BJ (cell line): Measurements from ENCODE around the gene ROMO1. TPM values are rescaled to one million over a fixed set of nuclear protein-coding genes. Genes with fewer than 3 reads are reported as not detected.

Experiments used
- CTCF ChIA-PET: fragments of 350-600 bp; formaldehyde crosslinking; extraction: SDS; loops from one replicate; lab custom pipeline; 2021; ENCODE audit warnings: antibody characterized with exemption, inconsistent platforms; lab: Yijun Ruan, JAX
- POLR2A ChIA-PET: fragments of 300-600 bp; sonication (Branson Sonifier 250); formaldehyde crosslinking; extraction: SDS; loops from one replicate; lab custom pipeline; 2021; ENCODE audit warnings: antibody characterized with exemption; lab: Charles Lee
- DNase-seq: peaks from one replicate; pipeline ENCODE4 v3.0.0-alpha.2; 2011; ENCODE audit warnings: low read depth
- H3K27me3 ChIP-seq: 2 replicates; pipeline ENCODE4 v1.6.0; 2011; ENCODE audit warnings: low read length; ENCODE audit not compliant: control insufficient read depth, insufficient read depth
- H3K36me3 ChIP-seq: 2 replicates; pipeline ENCODE4 v1.5.1; 2011; ENCODE audit warnings: low read length; ENCODE audit not compliant: control insufficient read depth, insufficient read depth
- H3K4me3 ChIP-seq: 2 replicates; pipeline ENCODE4 v1.5.1; 2011; ENCODE audit warnings: low read depth, mild to moderate bottlenecking, control low read depth, low read length
- CTCF ChIP-seq: IDR thresholded peaks from 2 replicates; pipeline ENCODE4 v1.5.1; 2011; ENCODE audit warnings: low read depth, mild to moderate bottlenecking, control low read depth, inconsistent platforms, low read length, moderate library complexity; ENCODE audit not compliant: insufficient read depth
- polyA plus RNA-seq: library from polyadenylated mRNA; depleted of rRNA; stranded (reverse); fragments of >200 nt; gene quantifications from 2 replicates; pipeline ENCODE4 v1.2.3, GENCODE V29; 2011

ROMO1 gene
- polyA plus RNA-seq, 1 experiment, result 399 TPM

DNA sequence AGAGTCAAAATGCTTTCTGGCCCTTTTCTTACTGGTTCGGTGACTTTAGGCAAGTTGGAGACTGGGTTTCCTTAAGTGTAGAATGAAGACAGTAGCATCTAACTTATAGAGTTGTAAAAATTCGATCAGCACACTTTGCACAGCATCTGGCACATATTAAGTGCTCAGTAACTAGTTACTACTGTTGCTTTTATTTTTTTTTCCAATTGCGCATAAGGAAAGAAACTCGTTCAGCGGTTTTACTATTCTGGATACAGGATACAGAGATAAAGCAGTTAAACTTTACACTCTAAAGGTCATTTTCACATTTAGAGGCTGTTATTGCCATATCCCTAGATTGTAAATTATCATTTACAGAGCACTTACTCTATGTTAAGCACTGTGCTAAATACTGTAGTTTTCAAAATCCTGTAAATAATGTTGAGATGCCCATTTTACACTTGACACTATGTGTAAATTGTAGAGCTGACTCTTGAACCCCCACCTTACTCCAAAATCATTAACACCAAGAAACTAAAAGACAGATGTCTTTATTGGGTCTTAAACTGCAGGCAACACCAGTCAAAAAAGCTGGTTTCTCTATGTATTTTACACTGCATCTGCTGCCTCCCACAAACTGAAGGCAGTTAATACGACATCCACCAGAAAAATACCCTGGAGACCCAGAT lies 886 bp downstream of the ROMO1 start:
- Histone ChIP-seq H3K27me3 (no peaks in the 10 kb centered on the region), H3K4me3 (peak overlapping the region; percentile 70), H3K36me3 (peaks cover 8% of the 10 kb centered on the region; the same call in 1 of the 2 replicates)
- ChIA-PET POLR2A (no interaction called here), CTCF (interaction anchor here (0.6 to 1.8 kb wide), 10 partner anchors 10 to 241 kb away, joined by 3 to 5 read pairs (median 3); no protein-coding TSS in a partner anchor)
- no peak for TF ChIP-seq CTCF
- DNase-seq, result no peak

- ChIA-PET POLR2A (interaction anchor here (0.9 kb wide), 1 partner anchor 42 kb away, joined by 3 read pairs; the partner anchor contains the start of gene RBM39), CTCF (interaction anchor here (0.6 to 1.8 kb wide), 5 partner anchors 9 to 191 kb away, joined by 3 to 5 read pairs (median 3); no protein-coding TSS in a partner anchor)
- Histone ChIP-seq H3K4me3 (no peak overlapping the region), H3K36me3 (peaks cover 9% of the 10 kb centered on the region; the same call in 1 of the 2 replicates), H3K27me3 (no peaks in the 10 kb centered on the region)
- no peak for TF ChIP-seq CTCF
- no peak for DNase-seq
Measured at GRCh38 chr20:35700625-35701148, 1.5 kb downstream of the ROMO1 start.

DNA sequence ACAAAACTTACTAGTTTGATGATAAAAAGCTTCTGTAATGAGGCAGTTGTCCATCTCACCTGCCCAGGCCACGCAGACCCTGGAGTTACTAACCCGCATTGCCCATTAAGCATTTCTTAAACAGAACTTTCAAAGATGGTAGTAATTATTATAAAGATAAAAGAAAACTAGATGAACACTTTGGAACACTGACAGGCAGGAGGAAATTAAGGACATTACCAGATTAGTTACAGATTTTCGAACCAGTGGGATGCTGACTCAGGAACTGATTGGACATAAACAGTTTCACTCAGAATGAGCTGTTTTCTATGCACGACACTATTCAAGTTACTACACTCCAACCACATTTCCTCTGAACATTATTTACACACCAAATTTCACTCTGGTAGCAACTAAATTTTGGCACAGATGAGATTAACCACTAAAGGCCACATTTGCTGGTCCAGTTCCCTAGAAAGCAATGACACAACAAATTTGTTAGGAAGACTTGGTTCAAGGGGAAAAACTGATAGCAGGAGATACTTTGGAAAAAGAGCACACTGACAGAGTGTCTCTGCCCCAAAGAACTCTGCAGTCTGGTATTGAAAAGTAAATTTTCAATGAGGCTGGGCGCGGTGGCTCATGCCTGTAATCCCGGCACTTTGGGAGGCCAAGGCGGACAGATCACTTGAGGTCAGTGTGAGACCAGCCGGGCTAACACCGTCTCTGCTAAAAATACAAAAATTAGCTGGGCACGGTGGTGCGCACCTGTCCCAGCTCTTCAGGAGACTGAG lies 3.0 kb downstream of the ROMO1 start:
- H3K4me3 ChIP-seq, result no peak overlapping the region
- TF ChIP-seq CTCF, result no peak
- ChIA-PET CTCF (interaction anchor here (1.0 to 2.4 kb wide), 4 partner anchors 9 to 252 kb away, joined by 3 to 5 read pairs (median 4); partner anchors contain the start of gene SCAND1), POLR2A (interaction anchor here (0.5 kb wide), 1 partner anchor 26 kb away, joined by 4 read pairs; no protein-coding TSS in a partner anchor)
- DNase-seq, result peak; percentile 58
- H3K27me3 ChIP-seq, result no peaks in the 10 kb centered on the region
- peaks cover 9% of the 10 kb centered on the region for H3K36me3 ChIP-seq

DNA sequence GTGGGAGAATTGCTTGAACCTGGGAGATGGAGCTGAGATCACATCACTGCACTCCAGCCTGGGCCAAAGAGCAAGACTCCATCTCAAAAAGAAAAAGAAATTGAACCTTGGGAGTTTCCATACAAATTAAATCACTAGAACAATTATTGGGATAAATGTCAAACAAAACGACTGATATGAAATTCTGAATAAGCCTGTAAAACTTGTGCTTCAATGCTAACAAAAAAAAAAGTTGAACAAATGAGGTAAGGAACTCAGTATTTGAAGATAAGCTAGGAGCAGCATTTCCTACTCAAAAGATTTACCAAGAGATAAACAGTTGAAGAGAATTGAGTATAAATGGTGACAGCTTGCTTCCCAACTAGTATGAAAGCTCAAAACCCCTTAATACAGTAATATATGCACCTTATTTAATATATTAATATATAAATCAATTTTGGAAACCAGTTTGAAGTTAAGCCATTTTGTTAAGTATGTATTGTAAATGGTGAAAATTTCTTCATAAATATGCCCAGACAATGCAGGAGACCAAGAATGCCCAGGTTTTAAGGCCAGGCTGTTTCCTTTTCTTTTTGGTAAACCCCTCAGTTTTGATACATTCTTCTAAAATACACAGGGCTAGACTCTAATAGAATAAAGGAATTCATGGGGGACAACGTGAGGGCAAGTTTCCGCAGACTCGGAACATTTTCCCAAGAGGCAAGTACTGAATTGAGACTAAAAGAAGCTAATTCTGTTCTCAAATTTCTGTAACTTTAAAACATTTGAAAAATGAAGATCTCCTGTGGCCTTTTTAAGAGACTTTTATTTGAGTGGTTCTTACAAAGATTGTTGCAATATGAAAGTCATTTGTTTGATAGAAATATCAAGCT lies 3.9 kb downstream of the ROMO1 start:
- no peak for DNase-seq
- H3K4me3 ChIP-seq, result no peak overlapping the region
- ChIA-PET CTCF (interaction anchor here (0.6 to 2.4 kb wide), 5 partner anchors 8 to 251 kb away, joined by 3 to 5 read pairs (median 4); partner anchors contain the start of gene SCAND1), POLR2A (interaction anchor here (0.7 kb wide), 1 partner anchor 16 kb away, joined by 12 read pairs; no protein-coding TSS in a partner anchor)
- H3K27me3 ChIP-seq, result no peaks in the 10 kb centered on the region
- no peak for TF ChIP-seq CTCF
- peaks cover 9% of the 10 kb centered on the region for H3K36me3 ChIP-seq
